A673 (cell line): Measurements from ENCODE around the gene MAN1C1.

Experiments used
- EZH2 ChIP-seq: fragments of 200-600 bp; sonication (generic); IDR thresholded peaks from 2 replicates; pipeline ENCODE4 v1.6.1; 2017; ENCODE audit warnings: borderline replicate concordance, low read depth, mild to moderate bottlenecking, mixed read lengths, antibody characterized with exemption, low read length; ENCODE audit not compliant: poor library complexity, severe bottlenecking
- TF ChIP-seq, protein P1 (sequence below): fragments of 300-800, 200-600 bp; sonication (generic); conservative IDR thresholded peaks from 2 replicates; pipeline ENCODE4 v1.5.1; 2017; ENCODE audit warnings: low read depth, mild to moderate bottlenecking, antibody characterized with exemption, low read length, moderate library complexity, mixed read lengths

DNA sequence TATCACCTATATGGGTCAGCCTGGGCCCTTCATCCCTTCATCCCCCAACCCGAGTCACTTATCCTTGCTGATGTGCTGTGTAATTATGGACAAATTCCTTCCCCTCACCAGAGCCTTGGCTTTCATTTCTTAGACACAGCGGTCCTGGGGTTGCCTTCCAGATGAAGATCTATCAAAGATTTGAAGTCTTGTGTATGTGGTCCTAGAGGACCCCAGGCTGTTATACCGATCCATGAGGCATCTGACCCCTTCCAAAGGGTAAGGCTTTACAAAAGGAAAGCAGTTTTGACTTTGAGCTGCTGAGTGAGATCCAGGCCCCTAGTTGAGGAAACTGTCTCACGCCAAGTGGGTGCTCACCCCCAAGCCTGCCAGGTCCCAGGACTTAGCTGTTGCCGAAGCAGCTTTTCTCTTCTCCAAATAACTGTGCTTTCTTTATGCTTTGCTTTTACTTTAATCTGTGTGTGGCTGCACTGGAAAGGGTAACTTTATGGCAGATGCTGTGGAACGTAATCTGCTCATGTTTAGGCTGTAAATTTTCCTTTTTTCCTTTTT, 37.6 kb downstream of the MAN1C1 start:
- TF ChIP-seq, protein P1, sequence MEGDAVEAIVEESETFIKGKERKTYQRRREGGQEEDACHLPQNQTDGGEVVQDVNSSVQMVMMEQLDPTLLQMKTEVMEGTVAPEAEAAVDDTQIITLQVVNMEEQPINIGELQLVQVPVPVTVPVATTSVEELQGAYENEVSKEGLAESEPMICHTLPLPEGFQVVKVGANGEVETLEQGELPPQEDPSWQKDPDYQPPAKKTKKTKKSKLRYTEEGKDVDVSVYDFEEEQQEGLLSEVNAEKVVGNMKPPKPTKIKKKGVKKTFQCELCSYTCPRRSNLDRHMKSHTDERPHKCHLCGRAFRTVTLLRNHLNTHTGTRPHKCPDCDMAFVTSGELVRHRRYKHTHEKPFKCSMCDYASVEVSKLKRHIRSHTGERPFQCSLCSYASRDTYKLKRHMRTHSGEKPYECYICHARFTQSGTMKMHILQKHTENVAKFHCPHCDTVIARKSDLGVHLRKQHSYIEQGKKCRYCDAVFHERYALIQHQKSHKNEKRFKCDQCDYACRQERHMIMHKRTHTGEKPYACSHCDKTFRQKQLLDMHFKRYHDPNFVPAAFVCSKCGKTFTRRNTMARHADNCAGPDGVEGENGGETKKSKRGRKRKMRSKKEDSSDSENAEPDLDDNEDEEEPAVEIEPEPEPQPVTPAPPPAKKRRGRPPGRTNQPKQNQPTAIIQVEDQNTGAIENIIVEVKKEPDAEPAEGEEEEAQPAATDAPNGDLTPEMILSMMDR = no peak
- TF ChIP-seq EZH2 = no peak
